GM06990 (cell line): ENCODE data around the gene GSC2.

Experiments used
- DNase-seq: peaks from one replicate; pipeline ENCODE4 v3.0.0-alpha.2; 2011; ENCODE audit not compliant: insufficient read length; ENCODE audit errors: extremely low read depth
- H3K27me3 ChIP-seq: replicated peaks from 2 replicates; pipeline ENCODE4 v1.6.0; 2011; ENCODE audit warnings: low read length; ENCODE audit not compliant: control insufficient read depth, insufficient read depth
- H3K36me3 ChIP-seq: 2 replicates; pipeline ENCODE4 v1.5.1; 2011; ENCODE audit warnings: low read length; ENCODE audit not compliant: control insufficient read depth, insufficient read depth
- H3K4me3 ChIP-seq: replicated peaks from 2 replicates; pipeline ENCODE4 v1.5.1; 2011; ENCODE audit warnings: low read depth, mild to moderate bottlenecking, control low read depth, low read length
- CTCF ChIP-seq: IDR thresholded peaks from 2 replicates; pipeline ENCODE4 v1.5.1; 2011; ENCODE audit warnings: low read length, control low read depth, mild to moderate bottlenecking, inconsistent platforms; ENCODE audit not compliant: insufficient read depth, poor library complexity, severe bottlenecking

GSC2 gene

GRCh38 chr22:19133561-19133960 is 16.5 kb downstream of the GSC2 start:
- H3K36me3 ChIP-seq, result peaks cover 39% of the 10 kb centered on the region
- no peak for TF ChIP-seq CTCF

GRCh38 chr22:19132693-19133400 is 17.2 kb downstream of the GSC2 start:
- Histone ChIP-seq H3K27me3 (no peaks in the 10 kb centered on the region), H3K4me3 (no peak overlapping the region), H3K36me3 (peaks cover 32% of the 10 kb centered on the region)
- no peak for DNase-seq
- no peak for TF ChIP-seq CTCF

More at GRCh38 chr22:19133561-19133960, 16.5 kb downstream of the GSC2 start:
- DNase-seq, result no peak
- no peak overlapping the region for H3K4me3 ChIP-seq
- no peaks in the 10 kb centered on the region for H3K27me3 ChIP-seq

- Histone ChIP-seq H3K36me3 (peaks cover 25% of the 10 kb centered on the region), H3K4me3 (no peak overlapping the region), H3K27me3 (no peaks in the 10 kb centered on the region)
- no peak for DNase-seq
- TF ChIP-seq CTCF, result no peak
These were observed 17.9 kb downstream of the GSC2 start for GRCh38 chr22:19132153-19132552.

- no peak for DNase-seq
- H3K4me3 ChIP-seq, result no peak overlapping the region
- TF ChIP-seq CTCF, result no peak
- no peaks in the 10 kb centered on the region for H3K27me3 ChIP-seq
- H3K36me3 ChIP-seq, result peaks cover 22% of the 10 kb centered on the region
These were observed 18.4 kb downstream of the GSC2 start for GRCh38 chr22:19131685-19132015.

- H3K4me3 ChIP-seq, result no peak within 1 kb of the TSS
- TF ChIP-seq CTCF, result no peak
- peaks cover 19% of the 10 kb centered on the region for H3K36me3 ChIP-seq
- no peaks in the 10 kb centered on the region for H3K27me3 ChIP-seq
- DNase-seq, result no peak
These were observed 19.0 kb downstream of the GSC2 start, which contains the start of gene TSSK2 for GRCh38 chr22:19130959-19131684. Gene TSSK2 (plus strand): TSS chr22:19131308. CDS start chr22:19131400, 92 bp downstream.
